Islet precursor cell (in vitro differentiated cells): ENCODE data around the gene MOGAT1.
"Not testable (repeated sequence)": the region's sequence is repeated elsewhere in the genome, so short reads cannot be mapped to it uniquely, and the experiment has no call there.

ENCODE experiments used
- DNase-seq: peaks from one replicate; pipeline ENCODE4 v3.0.0-alpha.2; 2018

MOGAT1 gene

GRCh38 chr2:222745836-222746559 lies 74.5 kb downstream of the MOGAT1 start:
- no peak for DNase-seq

DNA sequence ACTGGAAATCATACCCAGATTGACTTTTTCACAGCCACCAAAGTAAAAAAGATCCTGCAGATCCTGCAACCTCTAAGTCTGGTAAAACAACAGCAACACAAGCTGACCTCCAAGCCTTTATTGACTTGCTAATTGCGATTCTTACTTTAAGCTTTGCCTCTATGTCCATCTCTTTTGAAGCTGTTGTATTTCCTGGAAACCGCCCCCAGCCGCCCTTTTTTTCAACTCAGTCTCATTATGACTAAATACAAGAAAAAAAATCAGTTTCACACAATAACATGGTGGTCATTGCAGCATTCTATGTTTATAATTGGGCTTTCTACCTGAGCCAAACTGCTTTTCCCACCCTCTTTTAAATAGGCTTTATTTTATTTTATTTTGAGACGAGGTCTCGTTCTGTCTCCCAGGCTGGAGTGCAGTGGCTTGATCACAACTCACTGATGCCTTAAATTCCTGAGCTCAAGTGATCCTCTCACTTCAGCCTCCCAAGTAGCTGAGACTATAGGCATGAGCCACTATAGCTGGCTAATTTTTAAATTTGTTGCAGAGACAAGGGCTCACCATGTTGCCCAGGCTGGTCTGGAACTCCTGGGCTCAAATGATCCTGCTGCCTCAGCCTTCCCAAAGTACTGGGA lies 76.2 kb downstream of the MOGAT1 start:
- no peak for DNase-seq

DNA sequence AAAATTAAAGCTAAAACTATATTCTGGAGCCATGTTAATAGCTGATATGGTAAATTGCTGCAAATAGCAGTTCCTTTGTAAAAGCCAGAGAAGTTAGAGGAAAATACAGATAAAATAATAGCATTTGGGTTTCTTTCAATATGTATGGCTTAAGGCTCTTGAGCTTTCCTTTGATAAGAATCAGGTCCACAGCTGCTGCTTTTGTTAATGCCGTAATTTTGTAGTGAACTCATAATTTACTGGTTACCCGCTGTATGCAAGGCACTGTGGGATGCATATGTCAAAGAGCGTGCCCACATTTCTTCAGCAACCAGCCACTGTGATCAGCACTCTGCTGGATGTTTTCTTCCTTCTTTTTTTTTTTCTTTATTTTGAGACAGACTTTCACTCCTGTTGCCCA lies 79.1 kb downstream of the MOGAT1 start:
- no peak for DNase-seq

DNA sequence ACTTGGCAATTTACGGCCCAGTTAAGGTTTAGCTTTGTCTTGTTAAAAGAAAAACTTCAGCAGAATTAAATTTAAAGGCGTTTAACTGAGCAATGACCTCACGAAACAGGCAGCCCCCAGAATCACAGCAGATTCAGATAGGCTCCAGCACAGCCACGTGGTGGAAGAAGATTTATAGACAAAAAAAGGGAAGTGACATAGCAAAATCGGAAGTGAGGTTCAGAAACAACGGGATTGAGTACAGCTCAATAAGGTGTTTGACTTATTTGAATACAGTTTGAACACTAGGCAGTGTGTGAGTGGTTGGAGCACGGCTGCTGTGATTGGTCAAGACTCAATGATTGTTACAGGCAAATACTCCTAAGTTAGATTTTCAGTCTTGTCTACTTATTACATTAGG lies 79.8 kb downstream of the MOGAT1 start:
- DNase-seq, result no peak

- no peak for DNase-seq
Measured at GRCh38 chr2:222751821-222752719, 80.6 kb downstream of the MOGAT1 start.

DNA sequence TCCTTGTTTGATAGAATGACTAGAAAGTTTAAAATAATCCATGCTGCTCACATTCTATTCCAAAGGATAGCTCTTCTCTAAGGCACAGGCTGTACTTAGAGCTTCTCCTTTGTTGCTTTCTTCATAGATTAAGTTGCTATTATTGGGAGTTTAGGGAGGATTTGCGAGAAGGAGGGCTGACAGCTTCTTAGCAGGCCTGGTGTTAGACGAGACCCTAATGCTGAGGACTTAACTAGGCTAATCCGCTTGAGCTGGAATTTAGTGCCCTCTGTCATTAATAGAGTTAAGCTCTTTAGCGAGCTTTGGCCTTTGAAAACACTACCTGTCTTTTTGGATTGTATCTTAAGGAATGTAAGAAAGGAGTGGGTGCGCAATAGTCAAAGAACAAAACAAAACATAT lies 81.3 kb downstream of the MOGAT1 start:
- no peak for DNase-seq

DNA sequence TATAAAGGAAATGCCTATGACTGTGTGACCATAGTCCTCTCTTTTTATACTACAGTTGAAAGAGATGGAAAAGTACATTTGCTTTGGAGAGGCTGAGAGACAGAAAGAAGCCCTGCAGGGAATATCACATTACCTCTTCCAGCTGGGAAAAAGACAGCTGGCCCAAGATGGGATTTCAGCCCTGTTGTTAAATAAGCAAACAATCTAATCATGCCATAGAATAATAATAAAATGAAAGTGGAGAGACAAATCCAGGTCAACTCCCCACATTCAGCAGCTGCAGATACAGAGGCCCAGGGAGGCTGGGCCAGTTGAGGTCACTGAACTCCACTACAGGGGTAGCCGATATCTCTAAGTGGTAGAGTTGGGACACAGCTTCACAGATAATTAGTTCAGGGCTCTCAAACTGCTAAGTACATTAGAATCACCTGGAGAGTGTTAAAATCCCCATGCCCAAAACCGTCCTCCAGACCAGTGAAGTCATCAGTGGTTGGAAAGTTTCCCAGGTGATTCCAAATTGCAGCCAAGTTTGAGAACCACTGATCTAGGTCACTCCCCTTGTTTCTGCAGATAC lies 81.9 kb downstream of the MOGAT1 start:
- no peak for DNase-seq

DNA sequence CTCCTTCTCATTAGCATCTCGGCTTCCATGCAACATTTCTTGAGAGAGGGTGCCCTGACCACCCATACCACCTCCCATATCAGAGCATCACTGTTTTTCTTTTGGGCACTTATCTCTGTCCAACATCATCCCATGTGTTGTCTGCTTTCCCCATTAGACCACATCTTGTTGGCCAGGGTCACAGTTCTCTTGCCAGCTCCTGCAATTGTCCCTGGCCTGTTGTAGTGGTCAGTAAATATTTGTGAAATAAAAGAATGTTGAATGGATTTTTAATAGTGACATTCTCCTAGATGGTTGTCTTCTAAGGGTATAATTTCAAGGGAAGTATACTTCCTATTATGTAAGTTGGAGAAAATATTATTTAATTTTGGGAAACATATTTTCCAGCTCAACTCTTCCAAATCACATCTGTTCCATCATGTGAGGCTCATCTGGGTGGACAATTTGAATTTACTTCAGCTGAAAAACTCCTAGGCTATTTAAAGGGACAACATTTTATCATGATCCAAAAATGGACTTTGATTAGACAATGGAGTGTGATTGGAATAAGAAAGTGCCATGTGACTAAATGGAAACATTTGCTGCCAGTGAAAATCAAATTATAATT lies 83.0 kb downstream of the MOGAT1 start:
- DNase-seq, result no peak

GRCh38 chr2:222755593-222755992 lies 84.1 kb downstream of the MOGAT1 start:
- not testable (repeated sequence) for DNase-seq

DNA sequence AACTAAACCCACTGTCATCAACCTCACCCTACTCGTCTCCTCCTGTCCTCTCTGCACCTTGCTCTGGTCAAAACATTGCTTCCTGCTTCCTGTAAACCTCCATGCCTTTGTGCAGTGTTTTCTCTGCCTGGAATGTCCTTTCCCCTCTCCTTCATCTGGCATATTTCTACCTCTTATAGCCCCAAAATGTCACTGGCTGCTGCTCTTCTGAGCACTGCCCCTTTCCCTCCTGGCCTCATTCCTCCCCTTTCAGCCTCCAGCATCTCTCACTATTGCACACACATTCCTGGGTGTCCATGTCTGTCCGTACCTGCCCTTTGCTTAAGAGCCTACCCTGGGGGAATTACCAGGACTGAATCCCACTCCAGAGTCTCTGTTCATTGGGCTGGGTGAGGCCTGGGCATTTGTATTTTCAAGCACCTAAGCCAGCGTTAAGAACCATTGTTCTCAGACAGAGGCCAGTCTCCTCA lies 84.9 kb downstream of the MOGAT1 start:
- peak; percentile 82 for DNase-seq

DNA sequence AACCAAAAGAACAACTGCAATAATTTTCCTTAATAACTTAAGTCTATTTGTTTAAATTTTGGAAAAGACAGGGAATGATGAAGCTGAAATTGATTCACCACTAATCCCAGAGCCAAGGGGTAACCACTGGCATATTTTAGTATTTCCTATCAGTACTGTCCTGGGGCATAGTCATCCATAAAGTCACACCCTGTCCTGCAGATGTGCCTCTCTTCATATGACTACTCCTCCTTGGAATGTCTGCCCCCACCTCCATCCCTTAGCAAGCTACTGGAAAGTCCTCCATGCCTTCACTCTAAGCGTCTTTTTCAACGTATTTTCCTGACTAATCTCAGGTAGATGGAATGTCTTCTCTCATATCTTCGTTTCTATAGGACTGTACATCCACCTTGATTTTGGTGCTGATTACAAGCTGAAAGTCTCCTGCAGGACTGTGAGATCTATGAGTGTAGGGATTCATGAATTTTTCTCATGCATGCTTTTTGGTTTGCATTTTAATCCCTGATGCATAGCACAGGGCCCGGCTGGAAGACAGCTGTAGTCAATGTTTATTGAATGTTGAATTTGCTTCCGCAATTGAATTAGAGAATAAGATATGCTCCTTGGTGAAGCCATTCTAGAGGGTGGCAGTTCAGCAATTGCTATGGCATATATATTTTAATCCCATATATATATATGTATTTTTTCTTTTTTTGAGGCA lies 85.6 kb downstream of the MOGAT1 start:
- peak; percentile 87 for DNase-seq
